ENCODE measurements around the gene UNK. TPM values are rescaled to one million over a fixed set of nuclear protein-coding genes. Genes with fewer than 3 reads are reported as not detected.

The UNK gene
- total and polyA plus RNA-seq, 2 experiments from 2014 or later, result 11.5 to 12.4 TPM

- H3K4me2 ChIP-seq (ENCODE audit: unreplicated experiment), result peak overlapping the region; percentile 72
- no peaks in the 10 kb centered on the region for H3K9me2 ChIP-seq (ENCODE audit: insufficient read depth)
- peak overlapping the region; percentile 66 for H3K9ac ChIP-seq
- H3K4me1 ChIP-seq (ENCODE audit: insufficient read depth), result no peaks in the 10 kb centered on the region
- no peak for DNase-seq
- H3F3A ChIP-seq (ENCODE audit: insufficient read depth), result no peaks in the 10 kb centered on the region
- no peaks in the 10 kb centered on the region for H4K20me1 ChIP-seq (ENCODE audit: insufficient read depth)
- H3K9me3 ChIP-seq (ENCODE audit: low read depth), result no peaks in the 10 kb centered on the region
- WGBS, 2 experiments (ENCODE audit: low coverage in 1 of 2, low lambda C conversion rate in 2 of 2, missing lambda C conversion rate in 2 of 2), result 63 to 66% methylated on average over 19 of the region's 19 CpGs
- H3K79me2 ChIP-seq (ENCODE audit: insufficient read depth), result no peaks in the 10 kb centered on the region
- peak overlapping the region; percentile 69 for H3K4me3 ChIP-seq
- in situ Hi-C loops (cut with MboI), result loop anchor here (10.0 kb wide), 1 partner anchor 138 kb away; no protein-coding TSS in a partner anchor
- no peak for TF ChIP-seq EZH2 (IDR thresholded peaks at IDR 0.05; ENCODE audit: insufficient read depth, poor library complexity, severe bottlenecking)
- no peaks in the 10 kb centered on the region for H3K27me3 ChIP-seq (replicated peaks; ENCODE audit: insufficient read depth)
- no peaks in the 10 kb centered on the region for H3K36me3 ChIP-seq (ENCODE audit: low read depth)
- no peak overlapping the region for H3K27ac ChIP-seq
- H2AFZ ChIP-seq, result peak overlapping the region; percentile 72
Measured at GRCh38 chr17:75752802-75753513, 31.6 kb upstream of the UNK start.

- Histone ChIP-seq H3K9ac (peak overlapping the region; percentile 66), H3K79me2 (ENCODE audit: insufficient read depth) (no peaks in the 10 kb centered on the region), H2AFZ (peak overlapping the region; percentile 72), H3K9me3 (ENCODE audit: low read depth) (no peaks in the 10 kb centered on the region), H3K36me3 (ENCODE audit: low read depth) (no peaks in the 10 kb centered on the region), H3K27me3 (replicated peaks; ENCODE audit: insufficient read depth) (no peaks in the 10 kb centered on the region), H3K9me2 (ENCODE audit: insufficient read depth) (no peaks in the 10 kb centered on the region), H3K4me3 (peak overlapping the region; percentile 69), H3K4me2 (ENCODE audit: unreplicated experiment) (peak overlapping the region; percentile 72), H3F3A (ENCODE audit: insufficient read depth) (no peaks in the 10 kb centered on the region), H3K4me1 (ENCODE audit: insufficient read depth) (no peaks in the 10 kb centered on the region), H4K20me1 (ENCODE audit: insufficient read depth) (no peaks in the 10 kb centered on the region), H3K27ac (no peak overlapping the region)
- in situ Hi-C loops (cut with MboI), result loop anchor here (10.0 kb wide), 1 partner anchor 139 kb away; no protein-coding TSS in a partner anchor
- WGBS, 2 experiments (ENCODE audit: low coverage in 1 of 2, low lambda C conversion rate in 2 of 2, missing lambda C conversion rate in 2 of 2), result 6% methylated on average over 61 to 73 of the region's 76 CpGs
- DNase-seq, result peak; percentile 89
- no peak for TF ChIP-seq EZH2phosphoT487 (IDR thresholded peaks at IDR 0.05; ENCODE audit: insufficient read depth, low read depth)
- TF ChIP-seq EZH2 (IDR thresholded peaks at IDR 0.05; ENCODE audit: insufficient read depth, poor library complexity, severe bottlenecking), result no peak
Measured at GRCh38 chr17:75753514-75754377, 30.9 kb upstream of the UNK start.

DNA sequence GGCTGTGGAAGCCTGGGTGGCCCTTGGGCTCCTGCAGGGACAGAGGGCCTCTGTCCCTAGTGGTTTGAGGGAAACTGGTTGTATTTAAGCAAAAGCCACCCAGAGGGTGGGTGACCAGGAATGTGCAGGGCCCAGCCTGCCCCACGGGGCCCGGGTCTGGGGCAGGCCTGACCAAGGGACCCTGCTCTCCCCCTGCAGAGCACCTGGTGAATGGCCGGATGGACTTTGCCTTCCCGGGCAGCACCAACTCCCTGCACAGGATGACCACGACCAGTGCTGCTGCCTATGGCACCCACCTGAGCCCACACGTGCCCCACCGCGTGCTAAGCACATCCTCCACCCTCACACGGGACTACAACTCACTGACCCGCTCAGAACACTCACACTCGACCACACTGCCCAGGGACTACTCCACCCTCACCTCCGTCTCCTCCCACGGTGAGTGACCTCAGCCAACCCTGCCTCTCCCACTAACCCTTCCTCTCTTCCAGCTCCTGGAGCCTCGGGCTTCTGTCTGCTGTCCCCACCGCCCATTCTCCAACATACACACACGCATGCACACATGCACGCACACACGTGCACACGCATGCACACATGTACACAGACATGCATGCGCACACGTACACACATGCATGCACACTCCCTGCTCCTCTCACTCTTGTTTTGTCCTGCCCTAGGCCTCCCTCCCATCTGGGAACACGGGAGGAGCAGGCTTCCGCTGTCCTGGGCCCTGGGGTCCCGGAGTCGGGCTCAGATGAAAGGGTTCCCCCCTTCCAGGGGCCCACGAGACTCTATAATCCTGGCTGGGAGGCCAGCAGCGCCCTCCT is 30.0 kb upstream of the UNK start:
- H3K9me2 ChIP-seq (ENCODE audit: insufficient read depth), result no peaks in the 10 kb centered on the region
- H3K4me1 ChIP-seq (ENCODE audit: insufficient read depth), result no peaks in the 10 kb centered on the region
- no peak for DNase-seq
- H3K4me2 ChIP-seq (ENCODE audit: unreplicated experiment), result no peak overlapping the region
- TF ChIP-seq EZH2 (IDR thresholded peaks at IDR 0.05; ENCODE audit: insufficient read depth, poor library complexity, severe bottlenecking) (no peak), EZH2phosphoT487 (IDR thresholded peaks at IDR 0.05; ENCODE audit: insufficient read depth, low read depth) (no peak)
- no peak overlapping the region for H3K27ac ChIP-seq
- no peaks in the 10 kb centered on the region for H3F3A ChIP-seq (ENCODE audit: insufficient read depth)
- in situ Hi-C loops (cut with MboI), result loop anchor here (10.0 kb wide), 1 partner anchor 140 kb away; no protein-coding TSS in a partner anchor
- H3K79me2 ChIP-seq (ENCODE audit: insufficient read depth), result no peaks in the 10 kb centered on the region
- peak overlapping the region; percentile 66 for H3K9ac ChIP-seq
- H3K4me3 ChIP-seq, result no peak overlapping the region
- H3K27me3 ChIP-seq (replicated peaks; ENCODE audit: insufficient read depth), result no peaks in the 10 kb centered on the region
- H3K36me3 ChIP-seq (ENCODE audit: low read depth), result no peaks in the 10 kb centered on the region
- no peaks in the 10 kb centered on the region for H3K9me3 ChIP-seq (ENCODE audit: low read depth)
- H2AFZ ChIP-seq, result peak overlapping the region; percentile 72; the same call in 1 of the 2 replicates
- WGBS, 2 experiments (ENCODE audit: low coverage in 1 of 2, low lambda C conversion rate in 2 of 2, missing lambda C conversion rate in 2 of 2), result 63 to 65% methylated on average over 27 of the region's 27 CpGs
- no peaks in the 10 kb centered on the region for H4K20me1 ChIP-seq (ENCODE audit: insufficient read depth)
